ENCODE measurements around the gene FGFR2. TPM values are rescaled to one million over a fixed set of nuclear protein-coding genes. Genes with fewer than 3 reads are reported as not detected.

Gene FGFR2
- polyA plus RNA-seq, 1 of the 3 experiments (the other 2 are of a cell fraction): 0.02 TPM

DNA sequence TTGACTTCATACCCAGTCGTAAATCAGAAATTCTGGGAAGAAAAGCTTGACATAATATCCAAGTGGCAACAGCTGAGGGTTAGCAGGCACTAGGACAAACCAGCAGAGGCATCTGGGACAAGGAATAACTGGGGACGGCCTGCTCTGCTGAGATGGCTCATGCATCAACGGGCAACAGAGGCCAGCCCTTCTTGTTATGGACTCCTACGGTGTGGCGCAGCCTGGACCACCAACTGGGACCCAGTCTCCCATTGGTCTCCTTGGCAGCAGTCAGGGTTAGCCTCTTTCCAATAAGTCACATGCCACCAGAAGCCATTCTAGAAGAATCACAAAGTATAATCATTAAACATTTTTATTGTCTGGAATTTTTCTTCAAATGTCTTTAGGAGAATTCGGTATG is 15.0 kb downstream of the FGFR2 start (continued):
- TF ChIP-seq, protein P1, sequence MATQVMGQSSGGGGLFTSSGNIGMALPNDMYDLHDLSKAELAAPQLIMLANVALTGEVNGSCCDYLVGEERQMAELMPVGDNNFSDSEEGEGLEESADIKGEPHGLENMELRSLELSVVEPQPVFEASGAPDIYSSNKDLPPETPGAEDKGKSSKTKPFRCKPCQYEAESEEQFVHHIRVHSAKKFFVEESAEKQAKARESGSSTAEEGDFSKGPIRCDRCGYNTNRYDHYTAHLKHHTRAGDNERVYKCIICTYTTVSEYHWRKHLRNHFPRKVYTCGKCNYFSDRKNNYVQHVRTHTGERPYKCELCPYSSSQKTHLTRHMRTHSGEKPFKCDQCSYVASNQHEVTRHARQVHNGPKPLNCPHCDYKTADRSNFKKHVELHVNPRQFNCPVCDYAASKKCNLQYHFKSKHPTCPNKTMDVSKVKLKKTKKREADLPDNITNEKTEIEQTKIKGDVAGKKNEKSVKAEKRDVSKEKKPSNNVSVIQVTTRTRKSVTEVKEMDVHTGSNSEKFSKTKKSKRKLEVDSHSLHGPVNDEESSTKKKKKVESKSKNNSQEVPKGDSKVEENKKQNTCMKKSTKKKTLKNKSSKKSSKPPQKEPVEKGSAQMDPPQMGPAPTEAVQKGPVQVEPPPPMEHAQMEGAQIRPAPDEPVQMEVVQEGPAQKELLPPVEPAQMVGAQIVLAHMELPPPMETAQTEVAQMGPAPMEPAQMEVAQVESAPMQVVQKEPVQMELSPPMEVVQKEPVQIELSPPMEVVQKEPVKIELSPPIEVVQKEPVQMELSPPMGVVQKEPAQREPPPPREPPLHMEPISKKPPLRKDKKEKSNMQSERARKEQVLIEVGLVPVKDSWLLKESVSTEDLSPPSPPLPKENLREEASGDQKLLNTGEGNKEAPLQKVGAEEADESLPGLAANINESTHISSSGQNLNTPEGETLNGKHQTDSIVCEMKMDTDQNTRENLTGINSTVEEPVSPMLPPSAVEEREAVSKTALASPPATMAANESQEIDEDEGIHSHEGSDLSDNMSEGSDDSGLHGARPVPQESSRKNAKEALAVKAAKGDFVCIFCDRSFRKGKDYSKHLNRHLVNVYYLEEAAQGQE (IDR thresholded peaks at IDR 0.05; ENCODE audit: low read depth, low read length): no peak
- TF ChIP-seq NFIC (IDR thresholded peaks at IDR 0.05; ENCODE audit: borderline replicate concordance) (no peak), RAD21 (IDR thresholded peaks at IDR 0.05; ENCODE audit: low read length) (no peak), JUND (IDR thresholded peaks at IDR 0.05) (no peak), GABPA (IDR thresholded peaks at IDR 0.05; ENCODE audit: low read depth) (no peak), MXI1 (IDR thresholded peaks at IDR 0.05; ENCODE audit: low read depth, low read length) (no peak), SIN3A (IDR thresholded peaks at IDR 0.05; ENCODE audit: borderline replicate concordance, low read depth, low read length) (no peak), CHD2 (IDR thresholded peaks at IDR 0.05; ENCODE audit: low read length, partially characterized antibody) (no peak)
- TF ChIP-seq, protein P2, sequence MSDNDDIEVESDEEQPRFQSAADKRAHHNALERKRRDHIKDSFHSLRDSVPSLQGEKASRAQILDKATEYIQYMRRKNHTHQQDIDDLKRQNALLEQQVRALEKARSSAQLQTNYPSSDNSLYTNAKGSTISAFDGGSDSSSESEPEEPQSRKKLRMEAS (IDR thresholded peaks at IDR 0.05; ENCODE audit: low read depth): no peak

DNA sequence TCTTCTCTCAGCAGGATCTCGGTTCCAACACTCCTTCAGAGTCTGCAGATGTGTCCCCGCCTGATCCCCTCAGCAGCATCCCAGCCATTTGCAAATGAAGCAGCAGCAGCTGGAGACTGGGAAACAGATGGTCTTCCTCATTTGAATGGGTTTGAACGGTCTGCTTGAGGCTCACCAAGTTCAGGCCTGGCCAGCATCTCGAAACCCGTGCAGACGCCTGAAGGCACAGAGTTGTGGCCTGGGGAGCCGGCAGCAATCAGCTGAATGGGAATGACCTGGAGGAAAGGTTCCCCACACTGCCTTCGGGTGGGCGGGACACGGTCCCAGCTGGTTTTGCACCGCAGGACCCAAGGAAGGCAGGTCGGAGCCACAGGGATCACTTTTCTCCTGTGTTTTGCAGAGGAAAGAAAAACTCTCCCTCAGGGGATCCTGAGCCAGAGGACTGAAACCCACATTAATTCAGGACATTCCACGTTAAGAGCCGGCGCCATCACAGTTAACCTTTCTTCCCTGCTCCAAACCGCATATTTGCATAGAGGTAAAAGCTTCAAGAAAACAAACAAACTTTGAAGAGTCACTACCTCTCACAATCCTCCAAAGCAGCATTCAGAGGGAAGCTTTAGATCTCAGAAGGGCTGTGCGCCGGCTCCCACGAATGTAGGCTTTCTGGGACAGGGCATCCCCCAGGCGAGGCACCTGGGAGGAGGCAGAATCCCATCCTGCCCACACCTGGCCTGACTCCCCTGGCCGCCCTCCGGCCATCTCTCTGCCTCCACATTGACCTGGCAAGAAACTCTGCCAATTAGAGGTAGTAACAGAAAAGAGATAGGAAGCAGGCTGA is 17.7 kb downstream of the FGFR2 start:
- Histone ChIP-seq H3K4me2 (no peak overlapping the region), H3K36me3 (replicated peaks in 1 of 2; ENCODE audit: control insufficient read depth in 1 of 2, insufficient read depth in 2 of 2, low read length in 1 of 2) (no peaks in the 10 kb centered on the region), H2AFZ (ENCODE audit: low read depth) (no peak overlapping the region), H3K27ac (ENCODE audit: low read depth in 2 of 2, low read length in 1 of 2) (no peak overlapping the region), H3K9me2 (no peaks in the 10 kb centered on the region), H3K4me1 (ENCODE audit: control insufficient read depth in 1 of 2, insufficient read depth in 2 of 2, low read depth in 1 of 2, low read length in 1 of 2) (no peaks in the 10 kb centered on the region; a peak in 1 of 4 replicates), H4K20me1 (ENCODE audit: insufficient read depth) (no peaks in the 10 kb centered on the region), H3K79me2 (ENCODE audit: insufficient read depth) (no peaks in the 10 kb centered on the region), H3K9ac (no peak overlapping the region), H3K9me3 (no peaks in the 10 kb centered on the region), H3K4me3 (ENCODE audit: low read depth in 2 of 2, low read length in 1 of 2) (no peak overlapping the region), H3K27me3 (ENCODE audit: insufficient read depth) (no peaks in the 10 kb centered on the region; the same call in 1 of the 2 replicates), H3F3A (replicated peaks; ENCODE audit: insufficient read depth) (no peaks in the 10 kb centered on the region)
- ChIA-PET POLR2A (no interaction called here), CTCF (interaction anchor here (1.5 kb wide), 1 partner anchor 28 kb away, joined by 4 read pairs; no protein-coding TSS in a partner anchor)
- no peak for DNase-seq
- WGBS (ENCODE audit: low lambda C conversion rate): 63% methylated on average over 20 of the region's 22 CpGs
- TF ChIP-seq SMC3 (IDR thresholded peaks at IDR 0.05; ENCODE audit: low read depth, low read length): no peak
- no peak for TF ChIP-seq EP300 (IDR thresholded peaks at IDR 0.05; ENCODE audit: borderline replicate concordance in 1 of 2, low read depth in 1 of 2, low read length in 1 of 2)
- no peak for TF ChIP-seq SIN3A (IDR thresholded peaks at IDR 0.05; ENCODE audit: borderline replicate concordance, low read depth, low read length)
- no peak for TF ChIP-seq POLR2AphosphoS5 (IDR thresholded peaks at IDR 0.05; ENCODE audit: low read depth, low read length)
- TF ChIP-seq CHD2 (IDR thresholded peaks at IDR 0.05; ENCODE audit: low read length, partially characterized antibody): no peak
- TF ChIP-seq, protein P3, sequence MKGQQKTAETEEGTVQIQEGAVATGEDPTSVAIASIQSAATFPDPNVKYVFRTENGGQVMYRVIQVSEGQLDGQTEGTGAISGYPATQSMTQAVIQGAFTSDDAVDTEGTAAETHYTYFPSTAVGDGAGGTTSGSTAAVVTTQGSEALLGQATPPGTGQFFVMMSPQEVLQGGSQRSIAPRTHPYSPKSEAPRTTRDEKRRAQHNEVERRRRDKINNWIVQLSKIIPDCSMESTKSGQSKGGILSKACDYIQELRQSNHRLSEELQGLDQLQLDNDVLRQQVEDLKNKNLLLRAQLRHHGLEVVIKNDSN (IDR thresholded peaks at IDR 0.05; ENCODE audit: borderline replicate concordance, low read depth): no peak
- TF ChIP-seq, protein P4, sequence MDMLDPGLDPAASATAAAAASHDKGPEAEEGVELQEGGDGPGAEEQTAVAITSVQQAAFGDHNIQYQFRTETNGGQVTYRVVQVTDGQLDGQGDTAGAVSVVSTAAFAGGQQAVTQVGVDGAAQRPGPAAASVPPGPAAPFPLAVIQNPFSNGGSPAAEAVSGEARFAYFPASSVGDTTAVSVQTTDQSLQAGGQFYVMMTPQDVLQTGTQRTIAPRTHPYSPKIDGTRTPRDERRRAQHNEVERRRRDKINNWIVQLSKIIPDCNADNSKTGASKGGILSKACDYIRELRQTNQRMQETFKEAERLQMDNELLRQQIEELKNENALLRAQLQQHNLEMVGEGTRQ (IDR thresholded peaks at IDR 0.05; ENCODE audit: borderline replicate concordance, low read depth, low read length): no peak
- TF ChIP-seq GABPA (IDR thresholded peaks at IDR 0.05; ENCODE audit: low read depth): no peak
- no peak for TF ChIP-seq MEF2A (IDR thresholded peaks at IDR 0.05; ENCODE audit: borderline replicate concordance, low read depth)
- no peak for TF ChIP-seq RAD21 (IDR thresholded peaks at IDR 0.05; ENCODE audit: low read length)
- no peak for TF ChIP-seq FOXM1 (IDR thresholded peaks at IDR 0.05; ENCODE audit: low read depth)
- TF ChIP-seq FOXJ3 (CRISPR knock-in tag; IDR thresholded peaks at IDR 0.05): no peak
- TF ChIP-seq RXRA (IDR thresholded peaks at IDR 0.05; ENCODE audit: borderline replicate concordance, low read depth): no peak

Measured in SK-N-SH (cell line).